ENCODE data around the gene ZGPAT. TPM values are rescaled to one million over a fixed set of nuclear protein-coding genes. Genes with fewer than 3 reads are reported as not detected.

ZGPAT gene
- total and polyA plus RNA-seq, 9 of the 15 experiments (the other 6 are each of a cell fraction or from before 2014, with no cell fraction given): 0.14 to 26.6 (median 7.4) TPM

DNA sequence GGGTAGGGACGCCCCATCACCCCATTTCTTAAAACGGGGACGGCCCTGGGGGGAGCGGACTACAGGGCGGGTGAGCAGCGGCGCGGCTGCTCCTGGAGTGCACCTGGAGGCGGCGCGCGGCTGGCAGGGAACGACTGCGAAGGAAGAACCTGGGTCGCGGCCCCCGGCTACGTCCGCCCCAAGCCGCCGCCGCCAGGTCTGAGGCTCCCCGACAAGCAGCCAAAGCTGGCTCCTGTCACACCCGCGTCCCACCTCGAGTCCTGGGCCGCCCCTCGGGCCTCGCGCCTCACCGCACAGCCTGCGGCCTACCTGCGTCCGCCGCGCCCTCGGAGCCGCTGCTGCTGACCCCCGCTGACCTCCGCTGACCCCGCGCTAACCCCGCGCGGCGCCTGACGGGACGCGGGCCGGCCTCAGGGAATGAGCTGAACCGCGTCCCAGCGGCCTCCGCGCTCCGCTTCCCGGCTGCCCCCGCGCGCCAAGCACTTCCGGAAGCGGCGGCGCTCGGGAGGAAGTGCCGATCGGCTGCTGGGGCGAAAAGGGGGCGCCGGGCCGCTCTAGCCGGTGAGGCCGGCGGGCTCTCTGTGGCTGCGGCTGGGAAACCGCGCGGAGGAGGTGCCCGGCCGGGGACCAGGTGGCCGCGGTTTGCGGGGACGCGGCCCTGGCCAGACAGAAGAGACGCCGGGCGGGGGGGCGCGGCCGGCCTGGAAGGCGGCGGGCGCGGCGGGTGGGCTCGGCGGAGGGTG, at the start of gene ZGPAT, which contains the start of gene ARFRP1 (continued):
- TF ChIP-seq, protein P1, sequence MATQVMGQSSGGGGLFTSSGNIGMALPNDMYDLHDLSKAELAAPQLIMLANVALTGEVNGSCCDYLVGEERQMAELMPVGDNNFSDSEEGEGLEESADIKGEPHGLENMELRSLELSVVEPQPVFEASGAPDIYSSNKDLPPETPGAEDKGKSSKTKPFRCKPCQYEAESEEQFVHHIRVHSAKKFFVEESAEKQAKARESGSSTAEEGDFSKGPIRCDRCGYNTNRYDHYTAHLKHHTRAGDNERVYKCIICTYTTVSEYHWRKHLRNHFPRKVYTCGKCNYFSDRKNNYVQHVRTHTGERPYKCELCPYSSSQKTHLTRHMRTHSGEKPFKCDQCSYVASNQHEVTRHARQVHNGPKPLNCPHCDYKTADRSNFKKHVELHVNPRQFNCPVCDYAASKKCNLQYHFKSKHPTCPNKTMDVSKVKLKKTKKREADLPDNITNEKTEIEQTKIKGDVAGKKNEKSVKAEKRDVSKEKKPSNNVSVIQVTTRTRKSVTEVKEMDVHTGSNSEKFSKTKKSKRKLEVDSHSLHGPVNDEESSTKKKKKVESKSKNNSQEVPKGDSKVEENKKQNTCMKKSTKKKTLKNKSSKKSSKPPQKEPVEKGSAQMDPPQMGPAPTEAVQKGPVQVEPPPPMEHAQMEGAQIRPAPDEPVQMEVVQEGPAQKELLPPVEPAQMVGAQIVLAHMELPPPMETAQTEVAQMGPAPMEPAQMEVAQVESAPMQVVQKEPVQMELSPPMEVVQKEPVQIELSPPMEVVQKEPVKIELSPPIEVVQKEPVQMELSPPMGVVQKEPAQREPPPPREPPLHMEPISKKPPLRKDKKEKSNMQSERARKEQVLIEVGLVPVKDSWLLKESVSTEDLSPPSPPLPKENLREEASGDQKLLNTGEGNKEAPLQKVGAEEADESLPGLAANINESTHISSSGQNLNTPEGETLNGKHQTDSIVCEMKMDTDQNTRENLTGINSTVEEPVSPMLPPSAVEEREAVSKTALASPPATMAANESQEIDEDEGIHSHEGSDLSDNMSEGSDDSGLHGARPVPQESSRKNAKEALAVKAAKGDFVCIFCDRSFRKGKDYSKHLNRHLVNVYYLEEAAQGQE (IDR thresholded peaks at IDR 0.05; ENCODE audit: borderline replicate concordance): peak; percentile 20; the same call in 1 of the 2 replicates
- TF ChIP-seq, protein P1 (CRISPR knock-in tag; IDR thresholded peaks at IDR 0.05; ENCODE audit: low read depth): peak; percentile 61
- TF ChIP-seq MYC (IDR thresholded peaks at IDR 0.05; ENCODE audit: low read depth, low read length): peak; percentile 92
- no peak for TF ChIP-seq MYC (CRISPR knock-in tag; IDR thresholded peaks at IDR 0.05; ENCODE audit: borderline replicate concordance, low read depth)
- no peak for TF ChIP-seq DPF2 (IDR thresholded peaks at IDR 0.05)
- TF ChIP-seq ZBTB17 (CRISPR knock-in tag; IDR thresholded peaks at IDR 0.05): peak; percentile 74; the same call in 1 of the 2 replicates
- no peak for TF ChIP-seq TAF7 (tag; IDR thresholded peaks at IDR 0.05)
- TF ChIP-seq ZEB2 (IDR thresholded peaks at IDR 0.05): no peak
- TF ChIP-seq, protein P2, sequence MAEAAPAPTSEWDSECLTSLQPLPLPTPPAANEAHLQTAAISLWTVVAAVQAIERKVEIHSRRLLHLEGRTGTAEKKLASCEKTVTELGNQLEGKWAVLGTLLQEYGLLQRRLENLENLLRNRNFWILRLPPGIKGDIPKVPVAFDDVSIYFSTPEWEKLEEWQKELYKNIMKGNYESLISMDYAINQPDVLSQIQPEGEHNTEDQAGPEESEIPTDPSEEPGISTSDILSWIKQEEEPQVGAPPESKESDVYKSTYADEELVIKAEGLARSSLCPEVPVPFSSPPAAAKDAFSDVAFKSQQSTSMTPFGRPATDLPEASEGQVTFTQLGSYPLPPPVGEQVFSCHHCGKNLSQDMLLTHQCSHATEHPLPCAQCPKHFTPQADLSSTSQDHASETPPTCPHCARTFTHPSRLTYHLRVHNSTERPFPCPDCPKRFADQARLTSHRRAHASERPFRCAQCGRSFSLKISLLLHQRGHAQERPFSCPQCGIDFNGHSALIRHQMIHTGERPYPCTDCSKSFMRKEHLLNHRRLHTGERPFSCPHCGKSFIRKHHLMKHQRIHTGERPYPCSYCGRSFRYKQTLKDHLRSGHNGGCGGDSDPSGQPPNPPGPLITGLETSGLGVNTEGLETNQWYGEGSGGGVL (CRISPR knock-in tag; IDR thresholded peaks at IDR 0.05): no peak
- TF ChIP-seq, protein P3, sequence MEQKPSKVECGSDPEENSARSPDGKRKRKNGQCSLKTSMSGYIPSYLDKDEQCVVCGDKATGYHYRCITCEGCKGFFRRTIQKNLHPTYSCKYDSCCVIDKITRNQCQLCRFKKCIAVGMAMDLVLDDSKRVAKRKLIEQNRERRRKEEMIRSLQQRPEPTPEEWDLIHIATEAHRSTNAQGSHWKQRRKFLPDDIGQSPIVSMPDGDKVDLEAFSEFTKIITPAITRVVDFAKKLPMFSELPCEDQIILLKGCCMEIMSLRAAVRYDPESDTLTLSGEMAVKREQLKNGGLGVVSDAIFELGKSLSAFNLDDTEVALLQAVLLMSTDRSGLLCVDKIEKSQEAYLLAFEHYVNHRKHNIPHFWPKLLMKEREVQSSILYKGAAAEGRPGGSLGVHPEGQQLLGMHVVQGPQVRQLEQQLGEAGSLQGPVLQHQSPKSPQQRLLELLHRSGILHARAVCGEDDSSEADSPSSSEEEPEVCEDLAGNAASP (IDR thresholded peaks at IDR 0.05): no peak
- TF ChIP-seq, protein P4, sequence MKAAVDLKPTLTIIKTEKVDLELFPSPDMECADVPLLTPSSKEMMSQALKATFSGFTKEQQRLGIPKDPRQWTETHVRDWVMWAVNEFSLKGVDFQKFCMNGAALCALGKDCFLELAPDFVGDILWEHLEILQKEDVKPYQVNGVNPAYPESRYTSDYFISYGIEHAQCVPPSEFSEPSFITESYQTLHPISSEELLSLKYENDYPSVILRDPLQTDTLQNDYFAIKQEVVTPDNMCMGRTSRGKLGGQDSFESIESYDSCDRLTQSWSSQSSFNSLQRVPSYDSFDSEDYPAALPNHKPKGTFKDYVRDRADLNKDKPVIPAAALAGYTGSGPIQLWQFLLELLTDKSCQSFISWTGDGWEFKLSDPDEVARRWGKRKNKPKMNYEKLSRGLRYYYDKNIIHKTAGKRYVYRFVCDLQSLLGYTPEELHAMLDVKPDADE (conservative IDR thresholded peaks at IDR 0.05; ENCODE audit: control insufficient read depth, low read depth, low read length): peak; percentile 74
- TF ChIP-seq, protein P5, sequence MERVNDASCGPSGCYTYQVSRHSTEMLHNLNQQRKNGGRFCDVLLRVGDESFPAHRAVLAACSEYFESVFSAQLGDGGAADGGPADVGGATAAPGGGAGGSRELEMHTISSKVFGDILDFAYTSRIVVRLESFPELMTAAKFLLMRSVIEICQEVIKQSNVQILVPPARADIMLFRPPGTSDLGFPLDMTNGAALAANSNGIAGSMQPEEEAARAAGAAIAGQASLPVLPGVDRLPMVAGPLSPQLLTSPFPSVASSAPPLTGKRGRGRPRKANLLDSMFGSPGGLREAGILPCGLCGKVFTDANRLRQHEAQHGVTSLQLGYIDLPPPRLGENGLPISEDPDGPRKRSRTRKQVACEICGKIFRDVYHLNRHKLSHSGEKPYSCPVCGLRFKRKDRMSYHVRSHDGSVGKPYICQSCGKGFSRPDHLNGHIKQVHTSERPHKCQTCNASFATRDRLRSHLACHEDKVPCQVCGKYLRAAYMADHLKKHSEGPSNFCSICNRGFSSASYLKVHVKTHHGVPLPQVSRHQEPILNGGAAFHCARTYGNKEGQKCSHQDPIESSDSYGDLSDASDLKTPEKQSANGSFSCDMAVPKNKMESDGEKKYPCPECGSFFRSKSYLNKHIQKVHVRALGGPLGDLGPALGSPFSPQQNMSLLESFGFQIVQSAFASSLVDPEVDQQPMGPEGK (CRISPR knock-in tag; IDR thresholded peaks at IDR 0.05; ENCODE audit: borderline replicate concordance): no peak
- 0 out of 2 replicates have a peak, but pooled peaks have one; percentile 47 for TF ChIP-seq CAMTA2 (CRISPR knock-in tag; conservative IDR thresholded peaks at IDR 0.05)
